Neural crest cell (in vitro differentiated cells): ENCODE measurements around the gene WT1. TPM values are rescaled to one million over a fixed set of nuclear protein-coding genes. Genes with fewer than 3 reads are reported as not detected.

ENCODE experiments used
- DNase-seq: peaks from one replicate; pipeline ENCODE4 v3.0.0; 2021; ENCODE audit warnings: low read depth, mixed read lengths, low spot score
- H3K27ac Mint-ChIP-seq: one replicate; pipeline ENCODE4 v1.8.0; 2021; ENCODE audit warnings: mild to moderate bottlenecking, mixed read lengths; ENCODE audit not compliant: unreplicated experiment
- H3K27me3 Mint-ChIP-seq: 2 replicates; pipeline ENCODE4 v1.8.0; 2021; ENCODE audit warnings: low read depth, mild to moderate bottlenecking, mixed read lengths
- H3K36me3 Mint-ChIP-seq: 2 replicates; pipeline ENCODE4 v1.8.0; 2021; ENCODE audit warnings: low read depth, mild to moderate bottlenecking, mixed read lengths
- H3K4me1 Mint-ChIP-seq: 2 replicates; pipeline ENCODE4 v1.8.0; 2021; ENCODE audit warnings: mixed read lengths
- H3K4me3 Mint-ChIP-seq: one replicate; pipeline ENCODE4 v1.8.0; 2021; ENCODE audit warnings: mild to moderate bottlenecking, mixed read lengths
- H3K9me3 Mint-ChIP-seq: 2 replicates; pipeline ENCODE4 v1.8.0; 2021; ENCODE audit warnings: mixed read lengths
- total RNA-seq: library from RNA; stranded (reverse); gene quantifications from 2 replicates; pipeline ENCODE4 v1.2.1, GENCODE V29; 2021
- TF ChIP-seq, protein P1 (sequence below): fragments of 200-600 bp; sonication (generic); conservative IDR thresholded peaks from 2 replicates; pipeline ENCODE4 v1.5.0; 2021; ENCODE audit warnings: antibody characterized with exemption, mild to moderate bottlenecking

WT1 gene
- total RNA-seq, 1 donor from 2014 or later = not detected

DNA sequence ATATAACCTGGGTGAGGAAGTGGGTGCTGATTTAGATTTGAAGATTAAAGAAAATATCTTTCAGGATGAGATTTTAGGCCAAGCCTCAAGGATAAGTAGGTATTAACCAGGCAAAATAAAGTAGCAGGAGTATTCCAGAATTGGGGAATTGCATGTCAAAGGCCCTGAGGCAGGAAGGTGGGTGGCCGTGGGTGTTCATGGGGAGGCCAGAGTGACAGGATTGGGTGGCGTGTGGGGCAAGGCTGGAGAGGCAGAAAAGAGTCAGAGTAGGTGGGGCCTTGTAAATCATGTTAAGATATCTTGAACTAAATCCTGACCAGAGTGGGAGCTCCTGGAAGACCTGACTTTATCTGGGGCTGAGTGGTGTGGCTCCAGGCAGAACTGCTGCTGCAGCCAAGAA, 19.7 kb upstream of the WT1 start:
- no peaks in the 10 kb centered on the region for H3K36me3 Mint-ChIP-seq

DNA sequence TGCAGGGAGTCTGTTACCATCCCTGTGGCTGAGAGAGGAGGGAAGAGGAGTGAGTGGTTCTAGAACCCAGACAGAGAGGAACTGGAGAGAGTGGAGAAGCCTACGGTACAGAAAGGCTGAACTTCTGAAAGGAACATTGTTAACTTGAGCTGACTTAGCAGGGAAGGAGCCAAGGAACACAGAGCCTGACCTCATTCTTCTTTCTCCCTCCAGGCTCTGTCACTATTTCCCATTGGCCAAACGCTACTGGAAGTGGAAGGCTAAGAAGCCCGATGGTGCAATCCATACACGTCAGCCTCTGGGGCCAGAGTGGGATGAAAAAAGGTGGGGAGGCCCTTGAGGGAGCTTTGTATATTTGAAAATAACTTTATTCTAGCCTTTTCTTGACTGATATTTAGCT, 16.5 kb upstream of the WT1 start:
- Mint-ChIP-seq H3K4me3 (no peak overlapping the region), H3K27ac (no peak overlapping the region), H3K36me3 (no peaks in the 10 kb centered on the region), H3K27me3 (peaks cover 38% of the 10 kb centered on the region), H3K9me3 (no peaks in the 10 kb centered on the region), H3K4me1 (peaks cover 5% of the 10 kb centered on the region)
- DNase-seq = no peak
- TF ChIP-seq, protein P1, sequence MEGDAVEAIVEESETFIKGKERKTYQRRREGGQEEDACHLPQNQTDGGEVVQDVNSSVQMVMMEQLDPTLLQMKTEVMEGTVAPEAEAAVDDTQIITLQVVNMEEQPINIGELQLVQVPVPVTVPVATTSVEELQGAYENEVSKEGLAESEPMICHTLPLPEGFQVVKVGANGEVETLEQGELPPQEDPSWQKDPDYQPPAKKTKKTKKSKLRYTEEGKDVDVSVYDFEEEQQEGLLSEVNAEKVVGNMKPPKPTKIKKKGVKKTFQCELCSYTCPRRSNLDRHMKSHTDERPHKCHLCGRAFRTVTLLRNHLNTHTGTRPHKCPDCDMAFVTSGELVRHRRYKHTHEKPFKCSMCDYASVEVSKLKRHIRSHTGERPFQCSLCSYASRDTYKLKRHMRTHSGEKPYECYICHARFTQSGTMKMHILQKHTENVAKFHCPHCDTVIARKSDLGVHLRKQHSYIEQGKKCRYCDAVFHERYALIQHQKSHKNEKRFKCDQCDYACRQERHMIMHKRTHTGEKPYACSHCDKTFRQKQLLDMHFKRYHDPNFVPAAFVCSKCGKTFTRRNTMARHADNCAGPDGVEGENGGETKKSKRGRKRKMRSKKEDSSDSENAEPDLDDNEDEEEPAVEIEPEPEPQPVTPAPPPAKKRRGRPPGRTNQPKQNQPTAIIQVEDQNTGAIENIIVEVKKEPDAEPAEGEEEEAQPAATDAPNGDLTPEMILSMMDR = no peak

More for the DNA sequence above, 19.7 kb upstream of the WT1 start:
- Mint-ChIP-seq H3K4me3 (no peak overlapping the region), H3K27ac (no peak overlapping the region), H3K27me3 (peaks cover 12% of the 10 kb centered on the region), H3K9me3 (no peaks in the 10 kb centered on the region), H3K4me1 (no peaks in the 10 kb centered on the region)
- TF ChIP-seq, protein P1 = no peak
- no peak for DNase-seq

- no peak overlapping the region for H3K4me3 Mint-ChIP-seq
- DNase-seq = no peak
- H3K36me3 Mint-ChIP-seq = no peaks in the 10 kb centered on the region
- H3K27ac Mint-ChIP-seq = no peak overlapping the region
- TF ChIP-seq, protein P1 = no peak
- peaks cover 5% of the 10 kb centered on the region for H3K4me1 Mint-ChIP-seq
- H3K27me3 Mint-ChIP-seq = peaks cover 52% of the 10 kb centered on the region
- no peaks in the 10 kb centered on the region for H3K9me3 Mint-ChIP-seq
Observed at GRCh38 chr11:32450372-32450771, 15.0 kb upstream of the WT1 start.

DNA sequence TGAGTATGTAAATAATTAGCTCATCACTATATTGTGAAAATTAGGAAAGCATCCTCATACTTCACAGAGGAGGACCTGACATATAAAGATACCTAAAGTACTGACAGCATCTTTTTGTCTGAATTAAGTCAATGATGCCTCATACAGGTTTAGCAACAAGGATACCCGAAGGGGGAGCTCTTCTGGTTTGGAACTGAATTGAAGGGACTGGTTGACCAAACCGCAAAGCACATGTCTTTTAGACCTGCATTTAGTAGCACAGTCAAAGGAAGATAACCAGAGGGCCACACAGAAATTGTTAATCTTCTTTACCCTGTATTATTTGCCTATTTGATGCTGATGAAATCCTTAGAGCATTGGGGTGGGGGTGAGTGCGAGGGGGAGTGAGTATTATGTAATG, 12.9 kb upstream of the WT1 start:
- Mint-ChIP-seq H3K9me3 (no peaks in the 10 kb centered on the region), H3K4me3 (no peak overlapping the region), H3K36me3 (no peaks in the 10 kb centered on the region), H3K4me1 (peaks cover 5% of the 10 kb centered on the region), H3K27me3 (peaks cover 67% of the 10 kb centered on the region), H3K27ac (no peak overlapping the region)
- DNase-seq = peak; percentile 16
- TF ChIP-seq, protein P1 = peak; percentile 48

- Mint-ChIP-seq H3K9me3 (no peaks in the 10 kb centered on the region), H3K27ac (no peak overlapping the region), H3K4me1 (peaks cover 5% of the 10 kb centered on the region), H3K27me3 (peaks cover 77% of the 10 kb centered on the region), H3K4me3 (no peak overlapping the region), H3K36me3 (no peaks in the 10 kb centered on the region)
- TF ChIP-seq, protein P1 = no peak
- DNase-seq = no peak
Observed at GRCh38 chr11:32447252-32447651, 11.9 kb upstream of the WT1 start.

- TF ChIP-seq, protein P1 = no peak
- H3K36me3 Mint-ChIP-seq = no peaks in the 10 kb centered on the region
- H3K27ac Mint-ChIP-seq = no peak overlapping the region
- no peak overlapping the region for H3K4me3 Mint-ChIP-seq
- H3K9me3 Mint-ChIP-seq = no peaks in the 10 kb centered on the region
- peaks cover 85% of the 10 kb centered on the region for H3K27me3 Mint-ChIP-seq
- no peak for DNase-seq
- peaks cover 5% of the 10 kb centered on the region for H3K4me1 Mint-ChIP-seq
Observed at GRCh38 chr11:32446227-32446626, 10.9 kb upstream of the WT1 start.
